Measurements from ENCODE around the gene SV2C.
A peak's percentile ranks its signal among the peaks of the same experiment; 100 is the strongest.

The SV2C gene

DNA sequence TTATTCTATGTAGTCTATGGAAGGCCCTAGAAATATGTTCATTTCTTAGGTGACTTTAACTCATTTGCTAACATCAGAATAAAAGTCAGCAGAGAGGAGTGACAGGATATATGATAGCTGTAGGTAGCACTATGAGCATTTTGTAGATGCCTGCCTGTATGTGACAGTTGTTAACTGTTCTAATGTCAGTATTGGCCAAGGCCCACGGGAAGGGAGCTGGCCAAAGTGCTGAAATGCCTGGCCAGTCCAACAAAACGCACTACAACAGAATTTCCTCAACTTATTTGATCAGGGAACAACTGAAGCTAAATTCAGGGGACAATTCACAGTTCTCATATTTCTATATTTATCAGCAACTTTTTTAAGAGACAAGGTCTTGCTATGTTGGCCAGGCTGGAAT lies 20.8 kb downstream of the SV2C start:
- peak; percentile 10 for DNase-seq (ENCODE audit: low spot score)

DNA sequence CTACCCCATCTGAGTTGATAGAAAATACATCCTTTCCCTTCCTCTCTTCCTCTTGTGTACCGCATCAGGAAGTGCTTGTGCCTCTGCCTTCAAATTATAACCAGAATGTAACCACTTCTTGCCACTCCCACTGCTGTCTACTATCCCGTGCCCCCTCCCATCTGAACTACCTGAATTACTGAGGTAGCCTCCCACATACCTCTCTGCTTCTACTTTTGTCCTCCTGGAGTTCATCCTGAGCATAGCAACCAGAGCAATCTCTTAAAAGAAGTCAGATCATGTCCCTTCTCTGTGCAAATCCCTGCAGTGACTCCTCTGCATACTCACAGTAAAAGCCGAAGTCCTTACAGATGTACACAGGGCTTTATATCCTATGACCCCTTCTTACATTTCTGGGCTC lies 23.0 kb downstream of the SV2C start:
- DNase-seq (ENCODE audit: low spot score): no peak

GRCh38 chr5:76111477-76112174 lies 28.4 kb downstream of the SV2C start:
- DNase-seq (ENCODE audit: low spot score): no peak

GRCh38 chr5:76113103-76113502 lies 29.9 kb downstream of the SV2C start:
- DNase-seq (ENCODE audit: low spot score): no peak

DNA sequence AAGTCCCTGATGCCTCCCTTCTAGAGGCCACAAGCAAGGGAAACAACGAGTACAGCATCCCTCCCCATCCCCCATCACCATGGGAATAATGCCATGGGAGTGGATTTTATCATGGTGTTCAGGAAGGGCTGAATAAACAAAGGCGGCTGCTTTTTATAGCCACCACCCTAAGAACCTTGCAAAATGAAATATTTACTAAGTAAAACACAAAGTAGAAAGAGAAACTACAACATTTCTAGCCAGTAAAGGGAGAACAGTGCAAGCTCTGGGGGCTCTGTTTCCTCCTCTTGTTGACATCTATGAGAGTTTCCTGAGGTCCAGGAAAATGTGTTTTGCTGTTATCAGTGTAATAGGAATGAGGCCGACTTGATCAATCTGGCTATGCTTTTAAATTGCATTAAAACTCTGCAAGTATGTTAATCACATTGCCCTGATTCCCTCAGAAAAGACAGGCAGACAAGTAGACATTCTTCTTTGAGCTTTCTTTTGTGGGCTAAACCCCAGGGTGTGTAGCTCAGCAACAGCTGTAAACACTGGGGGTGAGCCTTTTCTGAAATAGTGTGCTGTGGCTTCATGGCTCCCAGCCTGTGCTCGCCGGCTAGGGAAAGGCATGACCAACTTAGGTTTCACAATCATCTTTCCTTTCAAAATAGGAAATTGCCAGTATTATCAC lies 31.1 kb downstream of the SV2C start:
- DNase-seq (ENCODE audit: low spot score): no peak

GRCh38 chr5:76125346-76125745 lies 42.2 kb downstream of the SV2C start:
- no peak for DNase-seq (ENCODE audit: low spot score)

GRCh38 chr5:76125888-76126287 lies 42.7 kb downstream of the SV2C start:
- no peak for DNase-seq (ENCODE audit: low spot score)

DNA sequence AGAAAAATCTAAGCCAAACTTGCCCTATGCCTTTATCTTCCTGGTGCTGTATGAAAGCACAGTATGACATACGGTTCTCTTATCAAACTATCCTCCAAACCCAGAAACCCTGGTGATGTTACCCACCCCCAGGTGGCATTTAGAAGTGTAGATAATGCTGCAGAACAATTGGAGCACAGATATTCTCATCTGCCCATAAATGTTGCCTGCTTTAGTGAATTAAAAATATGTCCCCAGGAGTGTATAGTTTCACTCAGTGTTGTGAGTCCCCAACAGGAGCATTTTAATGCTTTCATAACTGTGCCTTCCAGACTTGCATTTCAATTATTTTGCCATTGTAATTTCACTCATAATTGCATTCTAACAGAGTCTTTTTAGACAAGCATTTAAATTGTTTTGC lies 50.8 kb downstream of the SV2C start:
- no peak for DNase-seq (ENCODE audit: low spot score)

DNA sequence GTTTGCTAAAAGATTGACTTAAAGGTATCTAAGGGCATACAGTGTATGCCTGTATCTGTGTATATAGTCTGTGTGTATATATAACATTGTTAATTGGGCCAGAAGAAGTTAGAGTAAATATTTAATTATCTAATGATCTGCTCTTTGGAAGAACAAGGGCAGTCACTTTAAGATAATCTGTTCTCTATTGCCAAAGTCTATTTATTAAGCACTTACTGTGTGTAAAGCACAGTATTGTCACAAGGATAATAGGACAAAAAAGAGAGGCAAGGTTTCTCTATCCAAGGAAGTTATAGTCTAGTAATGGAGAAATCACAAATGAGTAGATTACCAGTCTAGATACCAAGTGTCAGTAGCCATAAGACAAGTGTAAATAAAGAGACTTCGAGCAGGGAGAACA lies 51.5 kb downstream of the SV2C start:
- no peak for DNase-seq (ENCODE audit: low spot score)

DNA sequence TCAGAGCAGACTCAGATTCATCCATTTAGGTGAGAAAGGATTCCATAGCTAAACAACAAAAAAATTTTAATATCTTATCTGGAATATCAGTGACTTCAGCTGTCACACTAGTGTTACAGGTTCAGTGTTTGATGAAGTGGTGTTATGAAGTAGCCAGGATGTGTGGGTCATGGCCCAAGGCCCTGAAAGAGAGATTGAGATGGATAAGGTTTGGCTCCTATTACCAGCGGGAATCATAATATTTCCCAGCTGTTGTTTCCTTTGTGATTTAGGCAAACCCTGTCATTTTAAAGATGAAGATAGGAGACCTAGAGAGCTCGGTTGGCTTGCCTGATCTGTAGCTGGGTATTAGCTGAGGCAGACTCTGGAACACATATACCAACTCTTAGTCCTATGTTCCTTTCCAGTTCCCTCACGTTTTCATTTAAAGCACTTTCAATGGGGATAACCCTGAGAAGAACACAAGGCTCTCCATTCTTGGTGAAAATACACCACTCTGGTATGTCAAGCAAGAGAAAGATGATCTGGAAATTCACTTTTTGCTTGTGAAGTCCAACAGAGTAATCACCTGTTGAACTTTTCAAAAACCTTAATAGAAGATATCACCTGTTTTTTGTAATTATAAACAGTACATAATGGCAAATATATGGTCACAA lies 54.8 kb downstream of the SV2C start:
- DNase-seq (ENCODE audit: low spot score): no peak

DNA sequence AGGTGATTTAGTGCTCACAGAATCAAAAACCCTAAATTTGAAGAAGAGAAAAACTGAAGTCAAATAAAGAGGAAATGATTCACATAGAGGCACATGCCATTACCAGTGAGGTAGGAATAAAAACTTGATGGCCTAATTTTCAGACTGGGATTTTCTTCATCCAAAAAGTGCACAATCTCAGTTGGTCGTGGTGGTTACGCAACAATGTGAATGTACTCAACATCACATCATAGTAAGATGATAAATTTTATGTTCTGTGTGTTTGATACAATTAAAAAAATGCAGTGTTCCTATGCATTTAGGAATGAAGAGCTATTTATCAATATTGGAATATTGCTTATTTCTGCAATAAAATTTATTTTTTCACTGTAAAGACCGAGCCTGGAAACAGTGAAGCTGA lies 60.7 kb downstream of the SV2C start:
- no peak for DNase-seq (ENCODE audit: low spot score)

GRCh38 chr5:76144513-76145274 lies 61.5 kb downstream of the SV2C start:
- DNase-seq (ENCODE audit: low spot score): no peak

- peak; percentile 36 for DNase-seq (ENCODE audit: low spot score)
Measured at GRCh38 chr5:76145945-76146344, 62.8 kb downstream of the SV2C start.

- DNase-seq (ENCODE audit: low spot score): no peak
Measured at GRCh38 chr5:76149636-76150035, 66.5 kb downstream of the SV2C start.

DNA sequence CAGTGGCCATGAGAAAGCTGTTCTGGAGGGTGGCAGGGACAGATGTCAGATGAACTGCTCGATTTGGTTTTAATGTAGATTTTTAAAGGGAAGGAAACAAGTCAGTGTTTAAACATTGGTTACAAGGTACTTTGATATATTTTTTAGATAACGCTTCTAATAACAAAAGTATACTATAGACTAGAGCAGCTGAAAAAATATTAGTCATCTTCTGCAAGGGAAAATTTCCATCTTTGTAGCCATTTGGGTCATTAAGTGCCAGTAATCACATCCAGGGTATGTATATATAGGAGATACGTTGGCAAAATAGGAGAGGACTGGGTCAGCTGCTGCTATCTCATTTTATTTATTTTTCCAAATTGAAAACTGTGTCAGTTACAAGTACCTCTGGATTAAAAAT lies 69.0 kb downstream of the SV2C start:
- no peak for DNase-seq (ENCODE audit: low spot score)

DNA sequence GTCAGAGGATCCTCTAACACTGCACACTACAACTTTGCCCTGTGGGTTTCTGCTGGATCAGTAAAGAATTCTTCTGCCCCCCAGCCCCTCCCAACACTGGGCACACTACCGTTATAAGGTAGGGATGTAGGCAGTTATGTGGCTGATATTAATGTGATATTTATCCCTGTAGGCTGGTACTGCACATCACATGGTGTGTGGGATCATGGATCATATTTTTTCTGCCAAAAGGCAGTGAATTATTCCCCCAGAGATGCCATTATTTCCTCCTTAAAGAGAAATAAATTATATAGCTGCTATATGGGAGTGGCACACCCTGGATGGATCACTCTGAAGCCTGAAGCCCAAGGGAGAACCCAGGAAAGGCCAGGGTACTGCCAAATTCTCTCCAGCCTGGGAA lies 69.5 kb downstream of the SV2C start:
- no peak for DNase-seq (ENCODE audit: low spot score)

DNA sequence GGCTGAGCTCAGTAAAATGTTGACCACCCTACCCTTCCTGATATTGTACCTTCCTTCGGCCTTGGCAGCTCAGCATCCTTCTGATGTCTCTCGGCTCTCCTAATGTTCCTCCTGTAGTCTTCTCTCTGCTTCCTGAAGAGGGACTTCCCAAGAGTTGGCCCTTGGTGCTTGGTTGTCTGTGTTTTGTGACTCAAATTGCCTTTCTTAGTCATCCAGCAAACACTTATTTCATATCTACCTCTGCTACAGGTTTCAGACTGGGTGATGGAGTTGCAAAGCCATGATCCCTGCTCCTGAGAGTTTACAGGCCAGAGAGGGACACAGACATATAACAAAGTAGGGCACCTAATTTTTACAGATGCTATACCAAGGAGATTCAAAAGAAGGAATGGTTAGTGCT lies 70.1 kb downstream of the SV2C start:
- DNase-seq (ENCODE audit: low spot score): no peak

- DNase-seq (ENCODE audit: low spot score): no peak
Measured at GRCh38 chr5:76154009-76154690, 71.0 kb downstream of the SV2C start.

GRCh38 chr5:76155536-76155935 lies 72.4 kb downstream of the SV2C start:
- no peak for DNase-seq (ENCODE audit: low spot score)

- DNase-seq (ENCODE audit: low spot score): no peak
Measured at GRCh38 chr5:76162335-76162734, 79.2 kb downstream of the SV2C start.

DNA sequence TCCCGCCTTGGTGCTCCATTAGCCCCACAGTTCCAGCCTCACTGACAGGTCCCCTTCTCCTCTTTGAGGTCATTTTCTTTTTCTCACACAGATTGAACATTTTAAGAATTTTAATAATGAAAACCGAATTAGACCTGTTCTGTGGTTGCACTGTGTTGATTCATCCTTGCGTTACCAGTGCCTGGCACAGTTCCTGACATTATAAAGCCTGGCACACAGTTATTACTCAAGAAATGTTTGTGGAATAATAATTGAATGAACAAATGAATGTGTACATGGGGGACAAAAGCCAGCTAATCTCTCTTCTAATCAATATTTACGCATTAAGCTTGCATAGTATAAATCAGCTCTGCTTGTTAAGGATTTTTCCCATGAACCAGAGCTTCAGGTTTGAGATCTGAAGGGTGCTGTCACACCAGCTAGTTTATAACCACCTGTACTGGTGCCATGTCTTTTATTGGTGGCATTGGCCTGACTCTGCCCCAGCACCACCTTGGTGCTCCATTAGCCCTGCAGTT lies 80.0 kb downstream of the SV2C start:
- DNase-seq (ENCODE audit: low spot score): no peak

- no peak for DNase-seq (ENCODE audit: low spot score)
Measured at GRCh38 chr5:76165029-76165428, 81.8 kb downstream of the SV2C start.

Measured in cerebellar cortex (tissue), 1 donor.